HepG2 (cell line): ENCODE data around the gene APBA3. TPM values are rescaled to one million over a fixed set of nuclear protein-coding genes. Genes with fewer than 3 reads are reported as not detected.
A peak's percentile ranks its signal among the peaks of the same experiment; 100 is the strongest.

Experiments
- KLF9 ChIP-seq: IDR thresholded peaks from 2 replicates; pipeline ENCODE4 v1.6.1; 2016; ENCODE audit warnings: low read depth
- RAD51 ChIP-seq: fragments of 450-650 bp; IDR thresholded peaks from 2 replicates; pipeline ENCODE4 v1.6.1; 2016; ENCODE audit warnings: borderline replicate concordance
- SRSF9 ChIP-seq: fragments of 200-400 bp; formaldehyde crosslinking; IDR thresholded peaks from 2 replicates; pipeline ENCODE4 v1.6.1; 2018; ENCODE audit warnings: borderline replicate concordance, mild to moderate bottlenecking, low read depth, low read length; ENCODE audit not compliant: insufficient read depth, poor library complexity, severe bottlenecking
- SUZ12 ChIP-seq: fragments of 150-350 bp; IDR thresholded peaks from 2 replicates; pipeline ENCODE4 v1.6.1; 2014; ENCODE audit warnings: low read depth, low read length
- ZNF775 ChIP-seq: sonication (generic); formaldehyde crosslinking; IDR thresholded peaks from 2 replicates; pipeline ENCODE4 v1.4.0; 2020; ENCODE audit warnings: missing genetic modification reagents, mild to moderate bottlenecking, moderate library complexity, borderline replicate concordance
- ZNF792 ChIP-seq: IDR thresholded peaks from 2 replicates; pipeline ENCODE4 v1.6.1; 2016
- polyA plus RNA-seq, 8 experiments: library from polyadenylated mRNA; depleted of rRNA in 3 of 8; stranded (reverse) in 7 of 8; unstranded in 1 of 8; fragments of >200 nt; fragmentation: Illumina TruSeq in 4 of 8; extraction: Trizol in 4 of 8; gene quantifications; 2 replicates each; pipeline versions ENCODE4 v1.2.1 to v1.2.3, GENCODE V29; 2011 to 2016; ENCODE audit warnings: low read depth in 4 of 8, missing spikeins in 1 of 8, mixed read lengths in 1 of 8; ENCODE audit not compliant: insufficient read depth in 1 of 8
- total RNA-seq, 5 experiments: library from RNA; depleted of rRNA; stranded (reverse); fragments of >200 nt; fragmentation: Illumina TruSeq; extraction: Trizol; gene quantifications; 2 replicates each; pipeline ENCODE4 v1.2.3, GENCODE V29; 2016; ENCODE audit warnings: low read depth in 1 of 5
- TF ChIP-seq, protein P1 (sequence below): sonication (generic); formaldehyde crosslinking; IDR thresholded peaks from 2 replicates; pipeline ENCODE4 v1.8.1; 2023; ENCODE audit warnings: mild to moderate bottlenecking, missing genetic modification reagents
- TF ChIP-seq, protein P2 (sequence below): sonication (generic); formaldehyde crosslinking; IDR thresholded peaks from 2 replicates; pipeline ENCODE4 v1.4.0; 2020; ENCODE audit warnings: mild to moderate bottlenecking, missing genetic modification reagents
- TF ChIP-seq, protein P3 (sequence below), 2 experiments: sonication (generic) in 1 of 2; formaldehyde crosslinking in 1 of 2; IDR thresholded peaks; 2 replicates each; pipeline versions ENCODE4 v1.6.1 to v1.9.0; 2014 to 2022; ENCODE audit warnings: antibody characterized with exemption in 1 of 2, borderline replicate concordance in 1 of 2, inconsistent platforms in 1 of 2, low read depth in 1 of 2, missing genetic modification reagents in 1 of 2
- TF ChIP-seq, protein P4 (sequence below): sonication (generic); formaldehyde crosslinking; IDR thresholded peaks from 2 replicates; pipeline ENCODE4 v1.8.1; 2023; ENCODE audit warnings: missing genetic modification reagents, inconsistent platforms, borderline replicate concordance
- TF ChIP-seq, protein P5 (sequence below): sonication (generic); formaldehyde crosslinking; IDR thresholded peaks from 2 replicates; pipeline ENCODE4 v1.4.0; 2020; ENCODE audit warnings: missing genetic modification reagents
- TF ChIP-seq, protein P6 (sequence below): sonication (generic); formaldehyde crosslinking; IDR thresholded peaks from 2 replicates; pipeline ENCODE4 v1.9.0; 2022; ENCODE audit warnings: low read depth, missing genetic modification reagents

The APBA3 gene
- total and polyA plus RNA-seq, 2 of the 13 experiments (the other 11 are each of a cell fraction or from before 2014, with no cell fraction given): 14.2 to 14.3 TPM

DNA sequence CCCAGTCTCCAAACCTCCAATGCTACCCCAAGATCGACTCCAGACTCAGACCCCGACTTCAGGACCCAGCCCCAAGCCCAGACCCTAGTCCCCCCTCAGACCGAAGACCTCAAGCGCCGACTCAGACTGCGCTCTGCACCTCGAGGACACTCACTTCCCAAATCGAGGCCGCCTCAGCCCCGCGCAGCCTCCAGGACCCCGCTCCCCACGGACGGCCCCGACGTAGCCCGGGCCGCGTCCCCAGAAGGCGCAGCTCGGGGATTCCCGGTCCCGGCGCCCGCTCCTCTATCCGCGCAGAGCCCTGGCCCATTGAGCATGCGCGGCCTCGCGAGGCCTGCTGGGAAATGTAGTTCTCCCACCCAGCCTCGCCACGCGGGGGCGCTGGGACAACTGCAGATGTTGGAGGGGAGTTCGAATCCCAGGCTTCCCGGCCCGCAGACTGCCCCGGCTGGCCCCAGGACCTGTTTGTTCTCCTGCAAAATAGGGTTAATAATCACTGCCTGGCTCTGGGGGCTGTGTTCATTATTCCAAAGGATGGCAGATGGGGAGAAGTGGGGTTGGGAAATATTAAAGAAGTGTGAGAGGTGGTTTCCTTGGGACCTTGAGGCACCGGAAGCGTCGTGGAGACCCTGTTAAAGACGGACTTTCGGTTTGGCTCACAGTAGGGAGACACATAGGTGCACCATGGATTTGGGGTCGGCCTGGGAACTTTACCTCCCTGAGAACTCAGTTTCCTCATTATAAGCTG is at the start of gene APBA3 (continued):
- TF ChIP-seq, protein P1, sequence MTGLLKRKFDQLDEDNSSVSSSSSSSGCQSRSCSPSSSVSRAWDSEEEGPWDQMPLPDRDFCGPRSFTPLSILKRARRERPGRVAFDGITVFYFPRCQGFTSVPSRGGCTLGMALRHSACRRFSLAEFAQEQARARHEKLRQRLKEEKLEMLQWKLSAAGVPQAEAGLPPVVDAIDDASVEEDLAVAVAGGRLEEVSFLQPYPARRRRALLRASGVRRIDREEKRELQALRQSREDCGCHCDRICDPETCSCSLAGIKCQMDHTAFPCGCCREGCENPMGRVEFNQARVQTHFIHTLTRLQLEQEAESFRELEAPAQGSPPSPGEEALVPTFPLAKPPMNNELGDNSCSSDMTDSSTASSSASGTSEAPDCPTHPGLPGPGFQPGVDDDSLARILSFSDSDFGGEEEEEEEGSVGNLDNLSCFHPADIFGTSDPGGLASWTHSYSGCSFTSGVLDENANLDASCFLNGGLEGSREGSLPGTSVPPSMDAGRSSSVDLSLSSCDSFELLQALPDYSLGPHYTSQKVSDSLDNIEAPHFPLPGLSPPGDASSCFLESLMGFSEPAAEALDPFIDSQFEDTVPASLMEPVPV (CRISPR knock-in tag): peak; percentile 45; the same call in 1 of the 2 replicates
- TF ChIP-seq SUZ12 (peak; percentile 91), ZNF792 (CRISPR knock-in tag) (0 out of 2 replicates have a peak, but pooled peaks have one; percentile 29), SRSF9 (no peak), RAD51 (no peak), KLF9 (CRISPR knock-in tag) (no peak), ZNF775 (CRISPR knock-in tag) (no peak)
- TF ChIP-seq, protein P2, sequence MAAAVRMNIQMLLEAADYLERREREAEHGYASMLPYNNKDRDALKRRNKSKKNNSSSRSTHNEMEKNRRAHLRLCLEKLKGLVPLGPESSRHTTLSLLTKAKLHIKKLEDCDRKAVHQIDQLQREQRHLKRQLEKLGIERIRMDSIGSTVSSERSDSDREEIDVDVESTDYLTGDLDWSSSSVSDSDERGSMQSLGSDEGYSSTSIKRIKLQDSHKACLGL: 0 out of 2 replicates have a peak, but pooled peaks have one; percentile 28
- TF ChIP-seq, protein P3, sequence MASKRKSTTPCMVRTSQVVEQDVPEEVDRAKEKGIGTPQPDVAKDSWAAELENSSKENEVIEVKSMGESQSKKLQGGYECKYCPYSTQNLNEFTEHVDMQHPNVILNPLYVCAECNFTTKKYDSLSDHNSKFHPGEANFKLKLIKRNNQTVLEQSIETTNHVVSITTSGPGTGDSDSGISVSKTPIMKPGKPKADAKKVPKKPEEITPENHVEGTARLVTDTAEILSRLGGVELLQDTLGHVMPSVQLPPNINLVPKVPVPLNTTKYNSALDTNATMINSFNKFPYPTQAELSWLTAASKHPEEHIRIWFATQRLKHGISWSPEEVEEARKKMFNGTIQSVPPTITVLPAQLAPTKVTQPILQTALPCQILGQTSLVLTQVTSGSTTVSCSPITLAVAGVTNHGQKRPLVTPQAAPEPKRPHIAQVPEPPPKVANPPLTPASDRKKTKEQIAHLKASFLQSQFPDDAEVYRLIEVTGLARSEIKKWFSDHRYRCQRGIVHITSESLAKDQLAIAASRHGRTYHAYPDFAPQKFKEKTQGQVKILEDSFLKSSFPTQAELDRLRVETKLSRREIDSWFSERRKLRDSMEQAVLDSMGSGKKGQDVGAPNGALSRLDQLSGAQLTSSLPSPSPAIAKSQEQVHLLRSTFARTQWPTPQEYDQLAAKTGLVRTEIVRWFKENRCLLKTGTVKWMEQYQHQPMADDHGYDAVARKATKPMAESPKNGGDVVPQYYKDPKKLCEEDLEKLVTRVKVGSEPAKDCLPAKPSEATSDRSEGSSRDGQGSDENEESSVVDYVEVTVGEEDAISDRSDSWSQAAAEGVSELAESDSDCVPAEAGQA (IDR thresholded peaks at IDR 0.05; ENCODE audit: low read depth): peak; percentile 57; the same call in 1 of the 2 replicates
- TF ChIP-seq, protein P3 (CRISPR knock-in tag; IDR thresholded peaks at IDR 0.05; ENCODE audit: borderline replicate concordance): no peak
- TF ChIP-seq, protein P4, sequence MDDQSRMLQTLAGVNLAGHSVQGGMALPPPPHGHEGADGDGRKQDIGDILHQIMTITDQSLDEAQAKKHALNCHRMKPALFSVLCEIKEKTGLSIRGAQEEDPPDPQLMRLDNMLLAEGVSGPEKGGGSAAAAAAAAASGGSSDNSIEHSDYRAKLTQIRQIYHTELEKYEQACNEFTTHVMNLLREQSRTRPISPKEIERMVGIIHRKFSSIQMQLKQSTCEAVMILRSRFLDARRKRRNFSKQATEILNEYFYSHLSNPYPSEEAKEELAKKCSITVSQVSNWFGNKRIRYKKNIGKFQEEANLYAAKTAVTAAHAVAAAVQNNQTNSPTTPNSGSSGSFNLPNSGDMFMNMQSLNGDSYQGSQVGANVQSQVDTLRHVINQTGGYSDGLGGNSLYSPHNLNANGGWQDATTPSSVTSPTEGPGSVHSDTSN: no peak
- TF ChIP-seq, protein P5, sequence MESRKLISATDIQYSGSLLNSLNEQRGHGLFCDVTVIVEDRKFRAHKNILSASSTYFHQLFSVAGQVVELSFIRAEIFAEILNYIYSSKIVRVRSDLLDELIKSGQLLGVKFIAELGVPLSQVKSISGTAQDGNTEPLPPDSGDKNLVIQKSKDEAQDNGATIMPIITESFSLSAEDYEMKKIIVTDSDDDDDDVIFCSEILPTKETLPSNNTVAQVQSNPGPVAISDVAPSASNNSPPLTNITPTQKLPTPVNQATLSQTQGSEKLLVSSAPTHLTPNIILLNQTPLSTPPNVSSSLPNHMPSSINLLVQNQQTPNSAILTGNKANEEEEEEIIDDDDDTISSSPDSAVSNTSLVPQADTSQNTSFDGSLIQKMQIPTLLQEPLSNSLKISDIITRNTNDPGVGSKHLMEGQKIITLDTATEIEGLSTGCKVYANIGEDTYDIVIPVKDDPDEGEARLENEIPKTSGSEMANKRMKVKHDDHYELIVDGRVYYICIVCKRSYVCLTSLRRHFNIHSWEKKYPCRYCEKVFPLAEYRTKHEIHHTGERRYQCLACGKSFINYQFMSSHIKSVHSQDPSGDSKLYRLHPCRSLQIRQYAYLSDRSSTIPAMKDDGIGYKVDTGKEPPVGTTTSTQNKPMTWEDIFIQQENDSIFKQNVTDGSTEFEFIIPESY (CRISPR knock-in tag): peak; percentile 52
- TF ChIP-seq, protein P6, sequence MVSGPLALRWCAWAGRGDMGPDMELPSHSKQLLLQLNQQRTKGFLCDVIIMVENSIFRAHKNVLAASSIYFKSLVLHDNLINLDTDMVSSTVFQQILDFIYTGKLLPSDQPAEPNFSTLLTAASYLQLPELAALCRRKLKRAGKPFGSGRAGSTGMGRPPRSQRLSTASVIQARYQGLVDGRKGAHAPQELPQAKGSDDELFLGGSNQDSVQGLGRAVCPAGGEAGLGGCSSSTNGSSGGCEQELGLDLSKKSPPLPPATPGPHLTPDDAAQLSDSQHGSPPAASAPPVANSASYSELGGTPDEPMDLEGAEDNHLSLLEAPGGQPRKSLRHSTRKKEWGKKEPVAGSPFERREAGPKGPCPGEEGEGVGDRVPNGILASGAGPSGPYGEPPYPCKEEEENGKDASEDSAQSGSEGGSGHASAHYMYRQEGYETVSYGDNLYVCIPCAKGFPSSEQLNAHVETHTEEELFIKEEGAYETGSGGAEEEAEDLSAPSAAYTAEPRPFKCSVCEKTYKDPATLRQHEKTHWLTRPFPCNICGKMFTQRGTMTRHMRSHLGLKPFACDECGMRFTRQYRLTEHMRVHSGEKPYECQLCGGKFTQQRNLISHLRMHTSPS (CRISPR knock-in tag): no peak; the same call in 1 of the 2 replicates
